ENCODE measurements around the gene TCEAL5. TPM values are rescaled to one million over a fixed set of nuclear protein-coding genes. Genes with fewer than 3 reads are reported as not detected.
"Not testable (repeated sequence)": the region's sequence is repeated elsewhere in the genome, so short reads cannot be mapped to it uniquely, and the experiment has no call there.

Gene TCEAL5
- total and polyA plus RNA-seq, 2 of the 13 experiments (the other 11 are each of a cell fraction or from before 2014, with no cell fraction given): not detected

- in situ Hi-C loops (cut with HindIII; ENCODE audit: extremely low pct_ligation_motif_present, low pct_unique_long_range_greater_than_20kb) (no loop called here), intact Hi-C loops (cut with micrococcal nuclease; ENCODE audit: unreplicated experiment) (no loop called here)
- ATAC-seq: no peak
- POLR2A ChIA-PET: no interaction called here
- no peak for TF ChIP-seq ZFP41 (CRISPR knock-in tag; IDR thresholded peaks at IDR 0.05; ENCODE audit: borderline replicate concordance)
- TF ChIP-seq REST (IDR thresholded peaks at IDR 0.05; ENCODE audit: borderline replicate concordance in 1 of 2, low read depth in 1 of 2, low read length in 2 of 2): peak in 1 of 2 experiments; percentile 65; a peak in 2 of 4 replicates
- H3K79me2 ChIP-seq (ENCODE audit: insufficient read depth, low read length): no peaks in the 10 kb centered on the region
- H3K36me3 ChIP-seq (replicated peaks in 1 of 2; ENCODE audit: control insufficient read depth in 1 of 2, insufficient read depth in 2 of 2, low read length in 2 of 2): no peaks in the 10 kb centered on the region
- FAIRE-seq: no peak
- no peak overlapping the region for H3K27ac ChIP-seq (ENCODE audit: extremely low read length, insufficient read depth, low read length)
- no peaks in the 10 kb centered on the region for H3K27me3 ChIP-seq (ENCODE audit: control insufficient read depth in 1 of 2, insufficient read depth in 2 of 2, low read length in 2 of 2)
- CTCF ChIA-PET (ENCODE audit: low intra/inter-chr PET ratio, low total read pairs): no interaction called here
- no peak for DNase-seq (ENCODE audit: low spot score)
- H2AFZ ChIP-seq (ENCODE audit: low read length): no peak overlapping the region
- no peaks in the 10 kb centered on the region for H4K20me1 ChIP-seq (ENCODE audit: insufficient read depth, low read length)
- 0 out of 2 replicates have a peak overlapping the region, but pooled peaks have one; percentile 61 for H3K4me2 ChIP-seq (ENCODE audit: low read depth, low read length)
- no peaks in the 10 kb centered on the region for H3K9me3 ChIP-seq (ENCODE audit: low read length)
- no peaks in the 10 kb centered on the region for H3K4me1 ChIP-seq (ENCODE audit: insufficient read depth, low read length)
- no peak overlapping the region for H3K9ac ChIP-seq (ENCODE audit: insufficient read depth, low read depth, low read length)
- peak overlapping the region in 1 of 3 experiments; percentile 43; a peak in 1 of 6 replicates for H3K4me3 ChIP-seq (replicated peaks in 1 of 3; ENCODE audit: insufficient read depth in 1 of 3, low read depth in 2 of 3, low read length in 3 of 3)
- WGBS (ENCODE audit: low lambda C conversion rate): 87% methylated on average over 18 of the region's 32 CpGs
- BruUV-seq (replicated peaks): no TSS peak
Observed at GRCh38 chrX:103309860-103310554, 33.5 kb upstream of the TCEAL5 start.

DNA sequence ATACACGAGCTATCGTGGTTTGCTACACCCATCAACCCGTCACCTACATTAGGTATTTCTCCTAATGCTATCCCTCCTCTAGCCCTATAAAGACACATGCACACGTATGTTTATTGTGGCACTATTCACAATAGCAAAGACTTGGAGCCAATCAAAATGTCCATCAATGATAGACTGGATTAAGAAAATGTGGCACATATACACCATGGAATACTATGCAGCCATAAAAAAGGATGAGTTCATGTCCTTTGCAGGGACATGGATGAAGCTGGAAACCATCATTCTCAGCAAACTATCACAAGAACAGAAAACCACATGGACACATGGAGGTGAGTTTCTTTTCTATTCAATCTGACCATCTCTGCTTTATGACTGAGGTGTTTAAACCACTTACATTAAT is 29.1 kb upstream of the TCEAL5 start:
- H3K4me3 ChIP-seq (replicated peaks in 1 of 3; ENCODE audit: insufficient read depth in 1 of 3, low read depth in 2 of 3, low read length in 3 of 3); H3K79me2 ChIP-seq (ENCODE audit: insufficient read depth, low read length); H4K20me1 ChIP-seq (ENCODE audit: insufficient read depth, low read length); BruUV-seq (replicated peaks); POLR2A ChIA-PET; CTCF ChIA-PET (ENCODE audit: low intra/inter-chr PET ratio, low total read pairs); H3K9ac ChIP-seq (ENCODE audit: insufficient read depth, low read depth, low read length); H2AFZ ChIP-seq (ENCODE audit: low read length); DNase-seq (ENCODE audit: low spot score); H3K27me3 ChIP-seq (ENCODE audit: control insufficient read depth in 1 of 2, insufficient read depth in 2 of 2, low read length in 2 of 2); intact Hi-C loops (cut with micrococcal nuclease; ENCODE audit: unreplicated experiment); ATAC-seq; H3K27ac ChIP-seq (ENCODE audit: extremely low read length, insufficient read depth, low read length); H3K4me2 ChIP-seq (ENCODE audit: low read depth, low read length); H3K4me1 ChIP-seq (ENCODE audit: insufficient read depth, low read length); H3K36me3 ChIP-seq (replicated peaks in 1 of 2; ENCODE audit: control insufficient read depth in 1 of 2, insufficient read depth in 2 of 2, low read length in 2 of 2); FAIRE-seq; in situ Hi-C loops (cut with HindIII; ENCODE audit: extremely low pct_ligation_motif_present, low pct_unique_long_range_greater_than_20kb); H3K9me3 ChIP-seq (ENCODE audit: low read length): not testable (repeated sequence)
- 30% methylated on average over 4 of the region's 4 CpGs for WGBS (ENCODE audit: low lambda C conversion rate)
